Keratinocyte (primary cell): Measurements from ENCODE around the gene UBE2D2. TPM values are rescaled to one million over a fixed set of nuclear protein-coding genes. Genes with fewer than 3 reads are reported as not detected.

Source experiments
- DNase-seq: peaks from one replicate; pipeline ENCODE4 v3.0.0-alpha.2; 2011; ENCODE audit warnings: low read depth, missing footprints, low spot score
- FAIRE-seq: peaks from 2 replicates; lab custom pipeline; 2011; peaks lifted over from hg19 to GRCh38; lab: Jason Lieb, UNC
- H2AFZ ChIP-seq: 2 replicates; pipeline ENCODE4 v1.6.0; 2012; ENCODE audit warnings: low read length, control low read depth, inconsistent platforms; ENCODE audit not compliant: control insufficient read depth
- H3K27ac ChIP-seq: 2 replicates; pipeline ENCODE4 v1.5.1; 2011; ENCODE audit warnings: low read length; ENCODE audit not compliant: control insufficient read depth, insufficient read depth
- H3K27me3 ChIP-seq: 3 replicates; pipeline ENCODE4 v1.6.0; 2011; ENCODE audit warnings: low read length; ENCODE audit not compliant: control insufficient read depth, insufficient read depth; ENCODE audit errors: extremely low read depth
- H3K36me3 ChIP-seq, 2 experiments: 2 replicates in 1 of 2; 3 replicates in 1 of 2; pipeline ENCODE4 v1.5.1; 2011; ENCODE audit warnings: low read length in 2 of 2, mild to moderate bottlenecking in 1 of 2; ENCODE audit not compliant: control insufficient read depth in 2 of 2, insufficient read depth in 2 of 2; ENCODE audit errors: extremely low read depth in 1 of 2
- H3K4me1 ChIP-seq: 3 replicates; pipeline ENCODE4 v1.5.1; 2011; ENCODE audit warnings: low read length; ENCODE audit not compliant: control insufficient read depth, insufficient read depth; ENCODE audit errors: extremely low read depth
- H3K4me2 ChIP-seq: 3 replicates; pipeline ENCODE4 v1.6.0; 2011; ENCODE audit warnings: low read depth, low read length; ENCODE audit not compliant: control insufficient read depth, insufficient read depth; ENCODE audit errors: extremely low read depth
- H3K4me3 ChIP-seq, 3 experiments: fragments of 200-600 bp in 1 of 3; sonication (generic) in 1 of 3; 2 replicates in 2 of 3; 3 replicates in 1 of 3; pipeline ENCODE4 v1.5.1; 2011 to 2016; ENCODE audit warnings: low read length in 3 of 3, mild to moderate bottlenecking in 3 of 3, control low read depth in 2 of 3, inconsistent platforms in 1 of 3, low read depth in 1 of 3, mixed read lengths in 1 of 3, mixed run types in 1 of 3, moderate library complexity in 1 of 3; ENCODE audit not compliant: control insufficient read depth in 2 of 3, insufficient read depth in 2 of 3; ENCODE audit errors: extremely low read depth in 1 of 3
- H3K79me2 ChIP-seq: 2 replicates; pipeline ENCODE4 v1.6.0; 2012; ENCODE audit warnings: low read length; ENCODE audit not compliant: control insufficient read depth, insufficient read depth
- H3K9ac ChIP-seq: 3 replicates; pipeline ENCODE4 v1.6.0; 2011; ENCODE audit warnings: low read length; ENCODE audit not compliant: control insufficient read depth, insufficient read depth; ENCODE audit errors: extremely low read depth
- H3K9me1 ChIP-seq: 3 replicates; pipeline ENCODE4 v1.6.0; 2011; ENCODE audit warnings: low read length; ENCODE audit not compliant: control insufficient read depth, insufficient read depth; ENCODE audit errors: extremely low read depth
- H3K9me3 ChIP-seq: 2 replicates; pipeline ENCODE4 v1.5.1; 2012; ENCODE audit warnings: low read depth, low read length; ENCODE audit not compliant: control insufficient read depth
- H4K20me1 ChIP-seq: 3 replicates; pipeline ENCODE4 v1.6.0; 2011; ENCODE audit warnings: low read length; ENCODE audit not compliant: control insufficient read depth, insufficient read depth; ENCODE audit errors: extremely low read depth
- CTCF ChIP-seq, 3 experiments: IDR thresholded peaks in 1 of 3; conservative IDR thresholded peaks in 1 of 3; optimal IDR thresholded peaks in 1 of 3; 2 replicates in 2 of 3; 3 replicates in 1 of 3; pipeline versions ENCODE3 to v1.5.1; 2011; ENCODE audit warnings: low read length in 3 of 3, mild to moderate bottlenecking in 3 of 3, moderate library complexity in 2 of 3, control low read depth in 1 of 3, inconsistent platforms in 1 of 3; ENCODE audit not compliant: insufficient read depth in 2 of 3; ENCODE audit errors: extremely low read depth in 1 of 3
- EZH2 ChIP-seq: IDR thresholded peaks from one replicate; pipeline ENCODE4 v1.6.1; 2012; ENCODE audit warnings: inconsistent platforms, mild to moderate bottlenecking, low read length, moderate library complexity
- dilution Hi-C: fragments of 300-500 bp; cut with MboI; formaldehyde crosslinking; loops from one replicate; pipeline ENCODE4 v1.7.0; 2020; ENCODE audit warnings: low sequenced_read_pairs; ENCODE audit not compliant: extremely low pct_ligation_motif_present
- polyA plus RNA-seq, 5 experiments: library from polyadenylated mRNA; depleted of rRNA in 3 of 5; stranded (reverse) in 3 of 5; stranded (forward) in 1 of 5; unstranded in 1 of 5; fragments of >200 nt; gene quantifications; 1 replicate in 1 of 5; 2 replicates in 3 of 5; 3 replicates in 1 of 5; pipeline versions ENCODE4 v1.2.1 to v1.2.3, GENCODE V29; 2011 to 2012; ENCODE audit warnings: missing spikeins in 2 of 5, low read depth in 1 of 5, low replicate concordance in 1 of 5

UBE2D2 gene
- polyA plus RNA-seq, 1 donor (not counting 4 experiments of a cell fraction or from before 2014, with no cell fraction given) = 127 TPM

- Histone ChIP-seq H3K36me3 (no peaks in the 10 kb centered on the region), H3K4me2 (peak overlapping the region; percentile 88), H3K27ac (no peak overlapping the region), H3K9me1 (no peaks in the 10 kb centered on the region), H3K27me3 (no peaks in the 10 kb centered on the region), H3K4me1 (peaks cover 18% of the 10 kb centered on the region), H4K20me1 (no peaks in the 10 kb centered on the region), H2AFZ (no peak overlapping the region), H3K9me3 (no peaks in the 10 kb centered on the region), H3K79me2 (no peaks in the 10 kb centered on the region), H3K9ac (peak overlapping the region; percentile 85), H3K4me3 (no peak overlapping the region)
- no peak for DNase-seq
- no peak for FAIRE-seq
- dilution Hi-C loops = no loop called here
- TF ChIP-seq EZH2 (no peak), CTCF (optimal IDR thresholded peaks at IDR 0.05 in 1 of 3, IDR thresholded peaks at IDR 0.05 in 1 of 3, conservative IDR thresholded peaks at IDR 0.05 in 1 of 3; ENCODE audit: extremely low read depth in 1 of 3, insufficient read depth in 2 of 3, low read length in 3 of 3) (no peak)
These were observed 106.0 kb downstream of the UBE2D2 start for GRCh38 chr5:139667001-139667729.

GRCh38 chr5:139667730-139668063 lies 106.6 kb downstream of the UBE2D2 start:
- DNase-seq = no peak
- peak overlapping the region; percentile 95 for H2AFZ ChIP-seq
- H3K36me3 ChIP-seq = no peaks in the 10 kb centered on the region
- H3K4me3 ChIP-seq = peak overlapping the region in 2 of 3 experiments; percentile 62
- no peaks in the 10 kb centered on the region for H3K9me1 ChIP-seq
- FAIRE-seq = no peak
- dilution Hi-C loops = no loop called here
- H3K9me3 ChIP-seq = no peaks in the 10 kb centered on the region
- H3K4me1 ChIP-seq = peaks cover 18% of the 10 kb centered on the region
- peak overlapping the region; percentile 85 for H3K9ac ChIP-seq
- TF ChIP-seq EZH2 (no peak), CTCF (optimal IDR thresholded peaks at IDR 0.05 in 1 of 3, IDR thresholded peaks at IDR 0.05 in 1 of 3, conservative IDR thresholded peaks at IDR 0.05 in 1 of 3; ENCODE audit: extremely low read depth in 1 of 3, insufficient read depth in 2 of 3, low read length in 3 of 3) (no peak)
- H4K20me1 ChIP-seq = no peaks in the 10 kb centered on the region
- peak overlapping the region; percentile 88 for H3K4me2 ChIP-seq
- H3K27ac ChIP-seq = peak overlapping the region; percentile 73
- H3K27me3 ChIP-seq = no peaks in the 10 kb centered on the region
- no peaks in the 10 kb centered on the region for H3K79me2 ChIP-seq
